Pons (tissue), 1 donor: ENCODE results near the gene SNAPC4.

ENCODE experiments used
- DNase-seq: peaks from one replicate; pipeline ENCODE4 v3.0.0-alpha.2; 2016; ENCODE audit warnings: low spot score

The SNAPC4 gene

DNA sequence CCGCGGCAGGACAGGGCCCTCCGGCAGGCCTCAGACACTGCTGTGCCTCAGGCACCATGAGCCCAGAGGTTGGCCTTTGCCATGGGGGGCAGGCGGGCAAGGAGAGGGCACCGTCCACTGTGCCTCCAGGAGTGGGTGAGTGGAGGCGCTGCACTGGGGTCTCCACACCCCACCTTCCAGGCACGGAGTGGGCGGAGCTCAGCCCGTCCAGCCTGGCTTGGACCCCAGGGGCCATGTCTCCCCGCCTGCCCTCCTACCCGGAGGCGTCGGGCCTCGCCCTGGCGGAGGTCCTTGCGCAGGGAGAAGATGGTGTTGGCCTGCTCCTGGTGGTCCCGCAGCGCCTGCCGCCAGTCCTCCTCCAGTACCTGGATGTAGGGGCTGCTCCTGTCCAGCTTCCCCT lies 29.9 kb downstream of the SNAPC4 start:
- no peak for DNase-seq

- no peak for DNase-seq
Observed at GRCh38 chr9:136368190-136368589, 31.8 kb downstream of the SNAPC4 start.

DNA sequence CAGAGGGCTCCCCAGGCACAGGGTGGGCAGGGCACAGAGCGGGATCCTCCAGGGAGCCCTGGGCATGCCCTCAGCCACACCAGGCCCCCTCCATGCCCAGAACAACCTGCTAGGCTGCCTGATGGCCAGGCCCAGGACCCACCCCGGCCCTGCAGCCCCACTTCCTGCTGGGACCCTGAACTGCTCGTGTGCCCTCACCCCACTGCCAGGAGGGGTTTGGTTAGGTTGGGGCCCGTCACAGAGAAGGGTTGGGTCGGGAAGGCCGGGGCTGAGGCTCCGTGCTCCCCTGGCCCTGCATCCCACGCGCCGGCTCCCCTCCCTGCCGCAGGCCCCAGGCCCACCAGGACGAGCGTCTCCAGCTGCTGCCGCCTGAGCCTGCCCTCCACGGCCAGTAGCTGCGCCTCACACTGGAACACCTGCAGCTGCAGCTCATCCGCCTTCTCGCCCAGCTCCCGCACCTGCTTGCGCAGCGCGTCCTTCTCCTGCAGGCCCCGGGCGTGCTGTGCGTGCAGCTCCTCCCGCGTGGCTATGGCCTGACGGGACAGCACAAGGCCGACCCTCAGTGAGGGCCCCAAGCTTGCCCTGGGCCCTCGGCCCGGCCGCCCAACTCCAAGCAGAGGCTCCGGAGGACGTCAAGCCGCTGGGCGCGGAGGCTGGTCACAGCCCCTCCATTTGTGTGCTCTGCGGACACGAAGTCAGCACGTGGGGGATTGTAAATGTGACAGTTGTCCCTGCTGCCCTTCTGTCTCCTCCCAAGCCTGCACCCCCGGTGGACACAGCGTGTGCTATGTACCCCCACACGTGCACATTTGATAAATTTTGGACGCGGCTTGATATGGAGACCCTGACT lies 32.4 kb downstream of the SNAPC4 start:
- DNase-seq = no peak

- no peak for DNase-seq
Observed at GRCh38 chr9:136366826-136367225, 33.1 kb downstream of the SNAPC4 start.

DNA sequence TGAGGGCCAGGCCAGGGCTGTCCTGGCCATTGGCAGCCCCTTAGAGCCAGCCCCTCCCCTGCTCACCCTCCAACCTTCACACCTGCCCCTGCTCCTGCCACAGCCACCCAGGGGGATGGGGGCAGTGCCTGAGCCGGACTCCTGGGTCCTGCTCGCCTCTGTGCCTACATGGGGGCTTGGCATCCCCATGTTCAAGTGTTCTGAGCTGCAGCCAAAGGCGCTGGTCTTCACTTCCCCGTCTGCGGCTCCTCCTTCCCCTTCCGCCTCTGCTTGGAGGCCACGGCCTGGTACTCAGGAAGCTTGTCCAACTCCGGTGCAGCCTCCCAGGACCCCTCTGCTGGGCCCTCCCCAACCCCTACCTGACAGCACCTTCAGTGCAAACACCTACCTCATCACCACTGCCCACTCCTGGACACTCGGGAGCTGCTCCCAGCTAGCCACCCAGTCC lies 34.2 kb downstream of the SNAPC4 start:
- DNase-seq = no peak

- no peak for DNase-seq
Observed at GRCh38 chr9:136364942-136365774, 34.8 kb downstream of the SNAPC4 start.

GRCh38 chr9:136363949-136364748 lies 35.8 kb downstream of the SNAPC4 start:
- DNase-seq = no peak

- peak; percentile 94 for DNase-seq
Observed at GRCh38 chr9:136363106-136363948, 36.6 kb downstream of the SNAPC4 start, which contains the start of gene DNLZ. Gene DNLZ (minus strand): TSS chr9:136363744. CDS start chr9:136363714, 30 bp downstream.

- no peak for DNase-seq
Observed at GRCh38 chr9:136362450-136362784, 37.6 kb downstream of the SNAPC4 start.

GRCh38 chr9:136361754-136362449 lies 38.1 kb downstream of the SNAPC4 start:
- no peak for DNase-seq

DNA sequence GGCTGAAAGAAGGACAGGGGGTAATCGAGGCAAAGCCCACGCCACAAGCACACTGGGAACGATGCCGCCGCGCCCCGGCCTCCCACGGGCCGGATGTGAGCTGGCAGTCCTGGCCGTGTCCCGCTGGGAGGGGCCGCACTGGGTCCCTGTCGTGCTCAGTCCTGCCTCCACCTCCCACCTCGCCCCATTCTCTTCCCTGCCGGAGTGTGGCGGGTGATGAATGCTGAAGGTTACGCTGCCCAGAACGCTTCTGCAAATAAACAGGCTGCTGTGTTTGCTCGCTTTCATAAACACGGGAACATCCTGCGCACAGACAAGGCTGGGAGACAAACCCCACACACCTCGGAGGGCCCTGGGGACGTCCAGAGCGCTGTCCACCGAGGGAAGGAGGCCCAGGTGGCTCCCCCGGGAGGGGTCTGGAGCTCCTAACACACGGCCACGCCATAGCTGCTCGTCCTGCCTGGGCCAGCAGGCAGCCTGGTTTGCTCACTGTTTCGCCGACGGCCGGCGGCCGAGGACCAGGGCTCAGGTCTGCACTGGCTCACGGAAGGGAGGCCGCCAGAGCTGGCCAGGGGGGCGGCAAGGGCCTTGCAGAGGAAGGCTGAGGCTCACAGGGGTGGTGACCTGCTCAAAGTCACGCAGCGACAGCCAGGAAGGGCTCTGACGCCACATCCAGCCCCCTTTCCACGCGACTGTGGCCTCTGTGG lies 38.8 kb downstream of the SNAPC4 start:
- DNase-seq = no peak

GRCh38 chr9:136359774-136360718 lies 39.9 kb downstream of the SNAPC4 start:
- no peak for DNase-seq

DNA sequence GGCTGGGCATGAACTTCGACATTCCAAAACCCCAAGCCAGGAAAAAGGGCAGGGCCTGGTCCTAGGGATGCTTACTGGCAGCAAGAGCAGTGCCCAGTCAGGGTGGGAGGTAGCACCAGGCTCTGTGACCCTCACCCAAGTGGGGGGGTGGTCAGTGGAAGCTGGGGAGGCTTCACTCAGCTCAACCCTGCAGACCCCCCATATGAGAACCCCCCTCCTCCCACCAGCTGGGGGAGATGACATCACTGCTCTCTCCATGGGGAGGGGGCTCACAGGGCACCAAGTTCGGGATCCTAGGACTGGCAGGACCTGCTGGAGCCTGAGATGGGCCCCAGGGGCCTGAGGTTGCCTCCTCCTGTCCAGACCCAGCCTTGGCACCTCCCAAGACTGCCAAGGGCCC lies 41.1 kb downstream of the SNAPC4 start:
- DNase-seq = no peak

- no peak for DNase-seq
Observed at GRCh38 chr9:136358016-136358415, 42.0 kb downstream of the SNAPC4 start.

DNA sequence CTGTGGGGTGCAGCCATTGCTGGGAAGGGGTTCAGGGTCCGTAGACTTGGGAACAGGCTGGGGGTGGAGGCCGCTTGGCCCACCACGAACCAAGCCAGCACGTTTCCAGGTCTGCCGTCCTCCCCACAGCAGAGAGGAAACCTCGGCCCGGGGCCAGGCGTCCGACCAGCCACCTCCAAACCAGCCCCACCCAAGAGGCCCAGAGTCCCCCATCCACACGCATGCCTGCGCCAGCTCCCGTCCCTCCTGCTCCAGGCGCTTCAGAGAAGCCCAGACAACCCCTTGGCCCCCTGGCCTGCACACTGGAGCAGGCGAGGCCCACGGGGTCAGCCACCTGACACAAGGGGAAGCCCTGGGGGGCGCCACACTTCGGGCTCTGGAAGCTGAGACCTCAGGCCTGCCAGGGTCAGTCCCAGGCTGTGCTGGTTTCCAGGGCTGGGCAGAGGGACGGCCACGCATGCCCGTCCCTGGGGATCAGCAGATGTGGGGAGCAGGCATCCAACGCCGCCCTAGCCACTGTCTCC lies 42.7 kb downstream of the SNAPC4 start:
- no peak for DNase-seq

DNA sequence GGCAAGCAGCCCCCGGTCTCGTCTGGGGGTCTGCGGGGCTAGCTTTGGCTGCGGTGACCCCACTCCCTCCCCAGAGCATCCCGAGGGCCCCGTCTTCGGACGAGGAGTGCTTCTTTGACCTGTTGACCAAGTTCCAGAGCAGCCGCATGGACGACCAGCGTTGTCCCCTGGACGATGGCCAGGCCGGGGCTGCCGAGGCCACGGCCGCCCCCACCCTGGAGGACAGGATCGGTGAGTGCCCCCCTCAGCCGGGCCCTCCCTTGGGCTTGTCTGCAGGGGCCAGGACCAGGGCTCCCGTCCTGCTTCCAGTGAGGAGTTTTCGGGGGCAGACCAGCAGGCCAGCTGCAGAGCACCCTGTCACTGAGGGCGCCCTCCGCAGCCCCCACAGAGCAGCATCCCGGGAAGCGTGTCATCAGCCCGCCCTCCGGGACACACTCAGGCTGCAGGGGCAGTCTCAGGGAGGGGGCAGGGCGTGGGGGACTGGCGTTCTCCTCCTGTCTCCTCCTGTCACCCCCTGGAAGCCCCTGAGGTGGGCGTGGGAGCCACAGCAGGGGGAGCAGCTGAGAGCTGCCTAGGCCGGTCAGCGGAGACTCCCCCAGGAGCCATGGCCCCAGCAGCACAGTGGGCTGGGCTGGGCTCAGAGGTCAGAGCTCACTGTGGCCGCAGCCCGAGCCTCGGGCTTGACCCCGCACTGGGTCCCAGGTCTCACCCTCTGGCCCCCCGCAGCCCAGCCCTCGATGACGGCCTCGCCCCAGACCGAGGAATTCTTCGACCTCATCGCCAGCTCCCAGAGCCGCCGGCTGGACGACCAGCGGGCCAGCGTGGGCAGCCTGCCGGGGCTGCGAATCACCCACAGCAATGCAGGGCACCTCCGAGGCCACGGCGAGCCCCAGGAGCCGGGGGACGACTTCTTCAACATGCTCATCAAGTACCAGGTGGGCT lies 44.1 kb downstream of the SNAPC4 start:
- DNase-seq = no peak

GRCh38 chr9:136354592-136355085 lies 45.3 kb downstream of the SNAPC4 start:
- DNase-seq = no peak
